HFFc6 (cell line): ENCODE results near the gene CHN1. TPM values are rescaled to one million over a fixed set of nuclear protein-coding genes. Genes with fewer than 3 reads are reported as not detected.
A peak's percentile ranks its signal among the peaks of the same experiment; 100 is the strongest.

Experiments
- DNase-seq: peaks from one replicate; pipeline ENCODE4 v3.0.0-alpha.2; 2018
- H3K27ac Mint-ChIP-seq: 2 replicates; pipeline ENCODE4 v1.8.0; 2020; ENCODE audit warnings: mild to moderate bottlenecking, mixed read lengths
- H3K27me3 Mint-ChIP-seq: 2 replicates; pipeline ENCODE4 v1.8.0; 2021; ENCODE audit warnings: mild to moderate bottlenecking, moderate library complexity, mixed read lengths; ENCODE audit not compliant: insufficient read depth
- H3K36me3 Mint-ChIP-seq: 2 replicates; pipeline ENCODE4 v1.8.0; 2021; ENCODE audit warnings: low read depth, mixed read lengths
- H3K4me1 Mint-ChIP-seq: 2 replicates; pipeline ENCODE4 v1.8.0; 2020; ENCODE audit warnings: low read depth, mixed read lengths
- H3K4me3 Mint-ChIP-seq: 2 replicates; pipeline ENCODE4 v1.8.0; 2020; ENCODE audit warnings: mild to moderate bottlenecking, moderate library complexity, mixed read lengths
- H3K9me3 Mint-ChIP-seq: 2 replicates; pipeline ENCODE4 v1.8.0; 2020; ENCODE audit warnings: mild to moderate bottlenecking, mixed read lengths
- CTCF ChIP-seq: fragments of 200-600 bp; sonication (generic); IDR thresholded peaks from 2 replicates; pipeline ENCODE4 v1.5.0; 2021; ENCODE audit warnings: antibody characterized with exemption, mild to moderate bottlenecking
- total RNA-seq, 6 experiments: library from RNA; stranded (reverse); fragmentation: NEBNext Ultra II Directional; extraction: Animal tissue kit (Norgen Biotek cat#: 25700); gene quantifications; 2 replicates in 1 of 6; 3 replicates in 5 of 6; pipeline ENCODE4 v1.2.3, GENCODE V29; 2021

CHN1 gene
- total RNA-seq, 6 experiments from 2014 or later = 85.5 to 104 (median 97.2) TPM

DNA sequence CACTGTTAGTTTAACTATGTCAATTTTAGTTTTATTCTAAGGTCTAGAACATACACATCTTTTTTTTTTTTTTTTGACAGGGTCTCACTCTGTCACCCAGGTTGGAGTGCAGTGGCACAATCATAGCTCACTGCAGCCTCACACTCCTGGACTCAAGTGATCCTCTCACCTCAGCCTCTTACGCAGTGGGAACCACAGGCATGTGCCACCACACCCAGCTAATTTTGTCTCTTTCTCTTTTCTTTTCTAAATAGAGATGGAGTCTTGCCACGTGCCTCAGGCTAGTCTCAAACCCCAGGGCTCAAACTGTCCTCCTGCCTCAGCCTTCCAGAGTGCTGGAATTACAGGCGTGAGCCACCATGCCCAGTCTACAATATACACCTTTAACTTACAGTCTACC is 171.4 kb downstream of the CHN1 start:
- H3K4me3 Mint-ChIP-seq = peak overlapping the region; percentile 1
- H3K9me3 Mint-ChIP-seq = peaks cover 9% of the 10 kb centered on the region
- peaks cover 81% of the 10 kb centered on the region for H3K4me1 Mint-ChIP-seq
- peaks cover 36% of the 10 kb centered on the region for H3K36me3 Mint-ChIP-seq
- DNase-seq = no peak
- no peaks in the 10 kb centered on the region; the same call in 1 of the 2 replicates for H3K27me3 Mint-ChIP-seq
- no peak for TF ChIP-seq CTCF
- peak overlapping the region; percentile 51 for H3K27ac Mint-ChIP-seq

DNA sequence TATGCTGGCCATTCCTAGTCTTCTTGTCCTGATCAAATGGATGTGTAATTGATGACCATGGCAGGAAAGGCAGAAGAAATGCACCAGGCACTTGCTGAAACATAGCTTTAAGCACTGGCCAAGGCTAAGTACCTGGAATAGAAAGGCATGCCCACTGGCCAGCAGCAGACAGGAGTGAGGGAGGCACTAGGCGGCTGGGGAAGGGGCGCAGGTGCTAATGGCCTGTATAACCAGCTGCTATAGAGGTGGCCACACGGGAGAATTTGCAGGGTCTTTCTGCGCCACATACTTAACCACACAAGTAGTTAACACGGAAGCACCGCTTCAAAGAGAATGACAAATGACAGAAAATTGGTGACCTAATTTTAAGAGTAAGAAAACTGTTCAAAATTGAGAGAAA is 174.6 kb downstream of the CHN1 start:
- H3K4me1 Mint-ChIP-seq = peaks cover 84% of the 10 kb centered on the region
- peaks cover 9% of the 10 kb centered on the region for H3K9me3 Mint-ChIP-seq
- peaks cover 26% of the 10 kb centered on the region for H3K36me3 Mint-ChIP-seq
- no peak overlapping the region for H3K4me3 Mint-ChIP-seq
- H3K27ac Mint-ChIP-seq = no peak overlapping the region
- no peaks in the 10 kb centered on the region for H3K27me3 Mint-ChIP-seq
- DNase-seq = no peak
- no peak for TF ChIP-seq CTCF

DNA sequence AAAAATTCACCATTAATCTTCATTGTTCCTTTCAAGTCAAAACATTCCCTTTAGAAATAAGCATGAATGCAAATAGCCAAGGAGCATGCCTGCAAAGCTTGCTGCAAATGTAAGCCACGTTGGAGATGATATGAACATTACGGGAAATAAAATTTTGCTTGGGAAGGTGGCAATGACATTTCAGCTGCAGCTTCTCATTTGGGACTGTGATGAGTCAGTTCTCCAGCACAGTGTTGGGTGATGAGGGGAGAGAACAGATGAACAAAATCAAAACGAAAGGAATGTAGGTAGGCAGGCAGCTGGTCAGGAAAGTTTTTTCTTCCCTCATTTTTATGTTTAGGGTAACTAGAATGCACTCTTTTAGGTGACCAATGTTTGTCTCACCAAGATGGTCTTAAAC is 175.6 kb downstream of the CHN1 start:
- no peaks in the 10 kb centered on the region for H3K27me3 Mint-ChIP-seq
- peak overlapping the region; percentile 30 for H3K27ac Mint-ChIP-seq
- H3K4me3 Mint-ChIP-seq = no peak overlapping the region
- no peak for DNase-seq
- peaks cover 82% of the 10 kb centered on the region for H3K4me1 Mint-ChIP-seq
- TF ChIP-seq CTCF = no peak
- H3K9me3 Mint-ChIP-seq = peaks cover 9% of the 10 kb centered on the region
- peaks cover 21% of the 10 kb centered on the region for H3K36me3 Mint-ChIP-seq

DNA sequence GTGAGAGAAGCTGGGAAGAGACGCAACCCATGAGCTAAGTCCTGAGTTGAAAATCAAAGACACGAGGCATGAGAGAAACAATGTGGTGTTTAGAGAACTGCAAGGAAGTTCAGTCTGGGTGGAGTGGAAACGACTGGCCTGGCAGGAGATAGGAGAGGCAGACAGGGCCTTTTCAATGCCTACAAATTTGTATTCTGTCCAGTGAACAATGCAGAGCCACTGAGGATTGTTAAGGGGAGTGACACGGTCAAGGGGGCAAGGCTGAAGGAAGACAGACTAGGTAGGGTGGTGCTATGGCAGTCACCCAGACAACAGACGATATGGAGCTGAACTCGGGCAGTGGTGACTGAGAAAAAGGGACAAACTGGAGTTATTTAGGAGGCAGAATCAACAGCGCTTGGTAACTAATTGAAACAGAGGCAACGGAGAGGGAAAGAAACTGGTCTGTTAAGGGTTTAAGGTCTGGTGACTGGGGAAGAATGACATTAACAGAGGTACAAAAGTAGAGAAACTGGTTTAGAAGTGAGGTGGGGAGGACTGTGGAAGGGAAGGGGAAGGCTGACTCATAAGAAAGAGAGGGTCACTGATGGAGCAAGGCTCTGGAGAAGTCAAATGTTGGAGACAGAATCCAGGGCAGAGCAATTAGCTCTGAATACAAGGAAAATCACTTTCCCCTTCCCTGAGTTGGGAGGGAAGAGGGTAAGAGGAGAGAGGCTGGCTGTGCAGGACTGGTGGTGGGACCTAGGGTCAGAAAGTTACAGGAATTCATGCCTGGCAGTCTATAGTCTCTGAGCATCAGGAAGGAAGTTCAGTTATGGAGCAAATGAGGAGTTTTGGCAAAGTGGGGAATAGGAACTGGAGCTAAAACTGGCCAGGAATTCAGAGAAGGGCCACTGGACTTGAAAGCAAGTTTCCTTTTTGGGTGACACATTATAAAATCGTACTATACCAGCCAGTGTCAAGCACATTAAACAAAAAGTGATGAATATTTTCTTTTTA is 177.5 kb downstream of the CHN1 start:
- no peaks in the 10 kb centered on the region for H3K27me3 Mint-ChIP-seq
- no peak for DNase-seq
- peak overlapping the region; percentile 84 for H3K27ac Mint-ChIP-seq
- H3K36me3 Mint-ChIP-seq = peaks cover 17% of the 10 kb centered on the region
- H3K4me3 Mint-ChIP-seq = peak overlapping the region; percentile 59; the same call in 1 of the 2 replicates
- no peak for TF ChIP-seq CTCF
- no peaks in the 10 kb centered on the region for H3K9me3 Mint-ChIP-seq
- peaks cover 68% of the 10 kb centered on the region for H3K4me1 Mint-ChIP-seq

DNA sequence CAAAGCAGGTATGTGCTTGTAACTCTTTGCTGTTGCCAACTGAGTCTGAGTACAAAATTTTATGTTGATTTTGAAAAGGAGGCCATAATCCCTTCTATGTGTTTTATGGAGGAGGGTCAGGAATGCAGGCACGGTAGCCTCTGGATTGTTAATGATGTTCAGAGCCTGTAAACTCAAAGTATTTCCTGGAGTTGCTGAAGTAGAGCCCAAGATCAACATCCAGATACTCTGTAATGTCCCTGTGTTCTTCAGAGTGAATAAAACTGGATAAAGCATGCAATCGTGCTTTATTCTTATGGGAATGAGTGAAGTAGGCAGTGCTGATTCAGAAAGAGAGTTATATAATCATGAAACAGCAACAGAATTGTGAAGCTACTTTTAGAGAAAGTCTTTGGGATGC is 179.1 kb downstream of the CHN1 start:
- H3K36me3 Mint-ChIP-seq = peaks cover 32% of the 10 kb centered on the region
- no peak for TF ChIP-seq CTCF
- no peaks in the 10 kb centered on the region for H3K27me3 Mint-ChIP-seq
- H3K9me3 Mint-ChIP-seq = no peaks in the 10 kb centered on the region; the same call in 1 of the 2 replicates
- peak overlapping the region; percentile 52; the same call in 1 of the 2 replicates for H3K4me3 Mint-ChIP-seq
- peaks cover 56% of the 10 kb centered on the region for H3K4me1 Mint-ChIP-seq
- DNase-seq = no peak
- peak overlapping the region; percentile 65 for H3K27ac Mint-ChIP-seq
